GM15510 (cell line): ENCODE results near the gene KIF22.

ENCODE experiments used
- POLR2A ChIP-seq: IDR thresholded peaks from 3 replicates; pipeline ENCODE4 v1.6.1; 2011; ENCODE audit warnings: borderline replicate concordance; ENCODE audit not compliant: insufficient read length; ENCODE audit errors: extremely low read depth

Gene KIF22

DNA sequence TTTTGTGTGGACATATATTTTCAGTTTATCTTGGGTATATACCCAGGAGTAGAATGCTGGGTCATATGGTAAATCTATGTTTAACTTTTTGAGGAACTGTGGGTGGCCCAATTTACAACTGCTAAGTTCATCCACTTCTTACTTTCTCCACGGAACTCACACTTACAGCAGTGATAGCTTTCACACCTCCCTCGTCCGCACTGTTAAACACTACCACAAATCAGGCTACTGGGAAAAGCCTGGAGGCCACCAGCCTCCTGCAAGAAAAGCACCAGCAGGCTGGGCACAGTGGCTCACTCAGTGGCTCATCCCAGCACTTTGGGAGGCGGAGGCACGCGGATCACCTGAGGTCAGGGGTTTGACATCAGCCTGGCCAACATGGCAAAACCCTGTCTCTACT, 27.2 kb upstream of the KIF22 start:
- no peak for TF ChIP-seq POLR2A

GRCh38 chr16:29765167-29766032, 25.2 kb upstream of the KIF22 start:
- TF ChIP-seq POLR2A: no peak

DNA sequence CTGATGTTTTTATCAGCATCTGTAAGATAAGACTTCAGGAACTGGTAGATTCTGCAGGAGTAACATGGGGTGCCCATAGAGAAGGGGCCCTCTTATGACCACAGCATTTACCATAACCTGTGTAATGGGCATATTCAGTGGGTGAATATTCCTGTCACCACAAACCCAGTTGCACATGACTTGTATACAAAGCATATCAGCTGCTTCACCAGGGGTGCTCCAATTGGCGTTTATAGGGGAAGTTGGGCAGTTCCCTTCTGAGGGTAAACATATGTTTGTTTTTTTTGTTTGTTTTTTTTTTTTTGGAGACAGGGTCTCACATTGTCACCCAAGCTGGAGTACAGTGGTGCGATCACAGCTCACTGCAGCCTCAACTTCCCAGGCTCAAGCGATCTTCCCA, 24.0 kb upstream of the KIF22 start:
- no peak for TF ChIP-seq POLR2A

DNA sequence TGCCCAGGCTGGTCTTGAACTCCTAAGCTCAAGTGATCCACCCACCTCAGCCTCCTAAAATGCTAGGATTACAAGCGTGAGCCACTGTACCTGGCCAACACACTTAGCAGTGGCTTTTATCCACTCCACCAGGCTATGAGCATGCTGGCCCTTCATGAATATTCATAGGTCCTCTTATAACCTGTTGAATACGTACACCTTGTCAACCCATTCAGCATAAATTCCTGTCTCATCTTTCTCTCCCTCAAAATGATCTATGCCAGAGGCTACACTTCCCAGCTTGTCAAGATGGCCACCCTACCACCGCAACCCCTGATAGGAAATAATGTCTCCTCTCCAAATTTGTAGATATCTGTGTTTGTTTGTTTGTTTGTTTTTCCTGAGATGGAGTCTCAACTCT, 23.5 kb upstream of the KIF22 start:
- TF ChIP-seq POLR2A: no peak

DNA sequence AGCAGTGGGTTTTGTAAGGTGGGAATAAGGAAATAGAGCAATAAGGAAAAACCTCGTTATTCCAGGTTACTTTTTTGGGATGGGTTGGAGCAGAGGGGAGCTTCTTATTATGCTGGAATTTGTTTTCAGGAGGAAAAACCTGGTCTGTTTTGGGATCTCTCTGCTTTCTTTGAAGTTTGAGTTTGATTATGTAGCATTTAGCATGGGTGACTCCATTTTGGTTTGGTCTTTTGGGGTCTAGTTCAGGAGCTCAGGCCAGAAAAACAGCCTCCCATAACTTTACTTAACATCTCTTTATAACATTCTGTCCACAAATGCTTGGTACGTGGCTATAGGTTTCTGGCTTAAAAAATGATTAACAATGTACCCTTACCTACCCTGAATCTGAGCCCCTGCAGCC, 21.0 kb upstream of the KIF22 start:
- no peak for TF ChIP-seq POLR2A

DNA sequence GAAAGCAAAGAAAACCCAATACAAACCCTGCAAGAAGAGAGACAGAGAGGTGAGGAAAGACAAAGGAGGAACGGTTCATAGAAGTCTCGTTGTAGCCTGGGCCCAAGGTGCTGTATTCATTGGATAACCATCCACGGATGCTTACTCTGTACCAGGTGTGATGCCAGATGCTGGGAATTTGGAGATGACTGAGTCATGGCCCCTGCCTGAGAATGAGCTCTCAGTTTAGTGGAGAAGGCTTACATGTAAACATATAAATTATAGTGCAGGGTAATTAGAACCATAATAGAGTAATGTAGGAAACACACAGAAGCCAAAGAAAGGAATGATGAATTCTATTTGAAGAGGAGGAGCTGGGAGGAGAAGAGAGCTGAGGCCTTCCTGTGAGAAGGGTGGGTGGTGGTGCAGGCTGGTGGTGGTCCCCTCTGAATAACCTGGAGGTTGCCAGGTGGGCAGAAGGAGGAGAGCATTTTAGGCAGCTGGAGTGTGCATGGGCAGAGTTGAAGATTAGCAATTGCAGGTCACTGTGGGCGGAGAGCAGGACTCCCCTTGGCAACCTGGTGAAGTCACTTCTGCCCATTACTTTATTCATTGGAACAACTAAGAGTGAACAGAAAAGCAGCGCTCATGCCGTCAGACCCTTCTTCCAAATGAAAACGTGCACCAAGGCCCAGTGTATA, 20.2 kb upstream of the KIF22 start:
- no peak for TF ChIP-seq POLR2A

DNA sequence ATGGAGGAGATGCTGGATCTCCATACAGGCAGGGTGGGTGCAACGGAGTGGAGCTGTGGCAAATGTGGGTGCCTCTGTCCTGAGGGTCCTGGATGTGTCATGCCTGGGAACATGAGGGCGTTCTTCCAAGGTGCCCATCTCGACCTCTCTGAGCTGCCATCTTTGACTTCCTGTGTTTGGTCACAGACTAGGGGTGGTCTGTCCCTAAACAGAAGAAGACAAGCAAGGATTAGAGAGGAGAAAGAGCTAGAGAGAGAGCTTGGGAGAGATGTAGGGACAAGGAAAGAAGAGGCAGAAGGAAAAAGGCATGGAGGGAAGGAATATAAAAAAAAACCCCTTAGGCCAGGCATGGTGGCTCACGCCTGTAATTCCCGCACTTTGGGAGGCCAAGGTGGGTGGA, 15.8 kb upstream of the KIF22 start:
- TF ChIP-seq POLR2A: no peak

DNA sequence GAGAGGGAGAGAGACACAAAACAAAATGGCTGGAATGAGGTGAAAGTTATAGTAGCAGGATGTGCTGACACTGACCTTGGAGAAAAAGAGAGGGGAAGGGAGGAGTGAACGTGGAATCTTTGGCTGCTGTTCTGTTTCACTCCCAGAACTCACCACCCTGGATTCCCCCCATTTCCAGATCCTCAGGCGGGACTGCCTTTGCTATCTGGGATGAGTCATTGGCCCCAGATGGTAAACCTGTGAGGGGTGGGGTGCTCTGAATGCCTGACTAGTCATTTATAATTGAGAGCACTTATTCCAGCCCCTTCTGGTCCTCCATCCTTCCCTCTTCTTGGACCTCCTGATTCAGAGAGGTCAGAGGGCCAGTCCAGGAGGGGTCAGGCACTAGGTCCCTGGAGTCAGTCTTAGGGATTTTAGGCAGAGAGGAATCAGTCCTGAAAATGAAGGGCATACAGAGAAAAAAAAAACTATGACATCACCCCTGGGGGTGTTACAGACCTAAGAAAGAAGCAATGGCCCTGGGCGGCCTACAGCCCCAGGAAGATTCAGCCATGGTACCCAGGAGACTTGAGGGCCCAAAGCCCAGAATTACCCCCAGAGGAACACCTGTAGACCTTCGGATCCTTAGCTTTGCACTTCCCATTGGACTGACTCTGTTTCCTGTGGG, 14.7 kb upstream of the KIF22 start:
- no peak for TF ChIP-seq POLR2A

DNA sequence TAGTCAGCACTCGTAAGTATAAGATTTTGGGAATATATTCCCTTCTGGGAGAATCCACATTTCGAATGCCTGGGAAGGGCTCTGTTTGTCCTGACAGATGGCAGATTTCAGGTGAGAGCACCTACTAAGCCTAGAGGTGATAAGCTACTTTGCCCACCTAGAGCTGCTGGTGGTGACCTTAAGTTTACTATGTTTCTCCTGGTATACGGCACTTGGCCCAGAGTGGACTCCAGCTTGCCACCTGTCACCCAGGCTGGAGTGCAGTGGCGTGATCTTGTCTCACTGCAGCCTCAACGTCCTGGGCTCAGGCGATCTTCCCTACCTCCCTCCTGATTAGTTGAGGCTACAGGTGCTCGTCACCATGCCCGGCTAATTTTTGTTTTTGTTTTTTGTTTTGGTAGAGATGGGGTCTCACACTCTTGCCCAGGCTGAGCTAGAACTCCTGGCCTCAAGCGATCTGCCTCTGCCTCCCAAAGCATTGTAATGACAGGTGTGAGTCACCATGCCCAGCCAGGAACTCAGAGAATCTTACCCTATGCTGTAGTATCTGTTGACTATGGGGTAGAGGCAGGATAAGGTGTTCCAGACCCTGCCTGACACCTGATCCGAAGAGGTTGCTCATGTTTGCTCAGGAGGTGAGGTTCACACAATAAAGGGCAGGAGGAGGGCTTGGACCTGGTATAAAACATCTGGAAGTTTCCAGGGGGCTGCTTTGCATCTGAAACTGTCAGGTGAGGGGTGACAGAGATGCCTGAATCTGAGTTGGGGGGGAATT, 12.8 kb upstream of the KIF22 start, which contains the start of gene ZG16:
ZG16 (plus strand) TSS at position 681 of the 775 bp plus-strand sequence. CDS start 1,011 bp downstream, outside the sequence.
- no peak for TF ChIP-seq POLR2A

- TF ChIP-seq POLR2A: no peak
Observed at GRCh38 chr16:29779474-29779873, 11.1 kb upstream of the KIF22 start.

GRCh38 chr16:29784157-29784556, 6.4 kb upstream of the KIF22 start:
- no peak for TF ChIP-seq POLR2A

GRCh38 chr16:29784901-29785500, 5.5 kb upstream of the KIF22 start:
- no peak for TF ChIP-seq POLR2A

GRCh38 chr16:29789775-29790182, 772 bp upstream of the KIF22 start:
- TF ChIP-seq POLR2A: no peak
